Stimulated activated CD8-positive, alpha-beta memory T cell treated with anti-CD3 and anti-CD28 coated beads, Interleukin-7, amount 100 ng/mL, for 1 hour (primary cell): ENCODE results near the gene SYS1.

ENCODE experiments used
- DNase-seq, 2 donors: peaks; one replicate each; pipeline ENCODE4 v3.0.0-alpha.2; 2020; ENCODE audit warnings: low read depth in 2 of 2

Gene SYS1

DNA sequence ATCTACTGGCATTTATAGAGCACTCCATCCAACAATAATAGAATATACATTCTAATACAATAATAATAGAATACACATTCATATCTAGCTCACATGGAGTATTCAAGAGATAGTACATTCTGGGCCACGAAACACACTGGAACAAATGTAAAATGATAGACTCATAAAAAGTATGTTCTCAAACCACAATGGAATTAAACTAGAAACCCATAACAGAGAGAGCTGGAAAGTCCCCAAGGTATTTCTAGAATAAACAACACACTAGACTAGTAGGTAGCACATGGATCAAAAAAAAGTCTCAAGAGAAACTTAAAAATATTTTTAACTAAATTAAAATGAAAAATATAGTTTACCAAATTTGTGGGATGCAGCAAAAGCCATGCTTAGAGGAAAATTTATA lies 24.3 kb downstream of the SYS1 start:
- DNase-seq = no peak

DNA sequence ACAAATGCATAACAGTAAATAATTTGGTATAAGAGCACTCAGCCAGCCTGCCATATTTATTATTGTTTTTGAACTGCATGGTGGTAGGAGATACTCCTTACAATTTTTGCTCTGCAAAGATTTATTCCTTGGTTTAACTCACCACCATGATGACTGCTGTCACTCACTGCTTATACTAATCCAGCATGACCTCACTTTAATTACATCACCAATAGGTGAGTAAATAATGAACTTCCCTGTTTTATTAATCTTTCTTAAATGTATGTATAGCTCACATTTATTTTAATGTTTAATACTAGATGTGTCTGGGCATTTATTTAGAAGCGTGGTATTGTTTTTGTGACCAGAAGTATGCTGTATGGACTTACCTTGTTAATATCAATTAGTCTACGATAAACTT lies 28.0 kb downstream of the SYS1 start:
- no peak for DNase-seq

DNA sequence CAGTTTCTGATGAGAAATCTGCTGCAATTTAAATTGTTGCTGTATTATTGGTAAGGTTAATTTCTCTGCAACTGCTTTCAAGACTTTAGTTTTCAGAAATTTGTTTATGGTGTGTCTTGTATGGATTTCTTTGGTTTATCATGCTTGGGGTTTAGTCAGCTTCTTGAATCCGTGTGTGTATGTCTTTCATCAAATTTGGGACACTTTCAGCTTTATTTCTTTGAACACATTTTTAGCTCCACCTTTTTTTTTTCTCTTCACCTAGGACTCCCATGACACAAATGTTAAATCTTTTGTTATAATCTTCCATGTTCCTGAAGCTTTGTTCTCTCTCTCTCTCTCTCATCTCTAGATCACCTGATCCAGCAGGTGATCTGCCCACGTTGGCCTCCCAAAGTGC lies 28.6 kb downstream of the SYS1 start:
- DNase-seq = no peak

DNA sequence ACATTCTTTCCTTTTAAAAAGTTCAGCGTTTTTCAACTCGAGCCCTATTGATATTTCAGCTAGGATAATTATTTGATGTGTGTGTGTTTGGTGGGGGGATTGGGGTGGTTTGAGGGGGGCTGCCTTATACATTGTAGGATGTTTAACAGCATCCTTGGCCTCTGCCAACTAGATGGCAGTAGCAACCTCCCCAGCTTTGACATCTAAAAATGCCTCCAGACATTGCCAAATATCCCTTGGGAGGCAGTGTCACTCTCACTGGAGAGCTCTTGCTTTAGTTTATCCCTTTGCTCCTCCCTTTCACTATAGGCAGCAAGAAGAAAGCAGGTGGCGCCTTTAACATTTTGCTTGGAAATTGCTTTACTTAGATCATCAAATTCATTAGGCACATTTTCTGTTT lies 29.8 kb downstream of the SYS1 start:
- DNase-seq = no peak

DNA sequence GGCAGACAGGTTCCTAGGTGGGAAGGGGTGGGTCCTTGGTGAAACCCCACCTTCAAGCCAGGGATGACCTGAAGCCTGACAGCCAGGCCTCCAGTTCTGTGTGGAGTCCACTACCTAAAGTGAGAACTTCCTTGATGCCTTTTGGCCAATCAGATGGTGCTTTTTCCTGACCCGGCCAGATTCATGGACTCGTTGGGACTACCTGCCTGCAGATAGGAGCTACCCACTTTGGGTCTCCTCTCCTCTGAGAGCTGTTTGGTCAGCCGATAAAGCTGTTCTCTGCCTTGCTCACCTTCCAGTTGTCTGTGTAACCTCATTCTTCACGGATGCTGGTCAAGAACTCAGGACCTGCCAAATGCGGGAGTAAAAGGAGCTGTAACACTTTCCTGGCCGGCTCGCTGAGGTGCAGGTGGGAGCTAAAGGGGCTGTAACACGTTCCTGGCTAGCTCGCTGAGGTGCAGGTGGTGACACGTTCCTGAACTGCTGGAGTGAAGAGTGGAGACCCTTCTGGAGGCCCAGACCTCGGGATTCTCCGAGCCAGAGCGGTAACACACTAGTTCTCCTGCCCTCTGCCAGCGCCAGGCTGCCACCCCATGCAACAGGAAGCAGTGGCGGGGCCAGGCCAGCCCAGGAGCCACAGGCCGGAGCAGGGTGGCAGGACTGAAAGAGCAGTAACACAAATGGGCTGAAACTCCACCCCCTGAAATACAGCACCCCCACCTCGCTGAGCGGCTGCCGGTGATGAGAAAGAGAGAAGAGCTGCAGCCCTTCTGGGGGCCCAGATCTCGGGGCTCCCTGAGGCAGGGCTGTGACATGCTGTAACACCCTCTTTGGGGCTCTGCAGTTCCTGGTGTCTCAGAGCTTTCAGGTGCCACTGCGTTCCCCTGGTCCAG lies 31.5 kb downstream of the SYS1 start:
- no peak for DNase-seq

DNA sequence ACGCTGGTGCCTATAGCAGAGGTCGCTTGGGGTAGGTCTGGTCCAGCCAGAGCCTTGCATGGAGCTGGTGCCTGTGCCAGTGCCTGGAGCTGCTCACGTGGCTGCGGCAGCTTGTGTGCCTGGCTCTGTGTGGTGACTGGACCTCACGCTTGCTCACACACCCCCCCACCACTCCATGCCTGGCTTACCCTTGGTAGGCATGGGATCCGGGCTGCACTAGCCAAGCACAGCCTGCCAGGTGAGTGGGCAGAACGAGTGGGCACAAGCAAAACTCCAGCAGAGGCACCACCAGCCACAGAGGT lies 32.1 kb downstream of the SYS1 start:
- DNase-seq = no peak

DNA sequence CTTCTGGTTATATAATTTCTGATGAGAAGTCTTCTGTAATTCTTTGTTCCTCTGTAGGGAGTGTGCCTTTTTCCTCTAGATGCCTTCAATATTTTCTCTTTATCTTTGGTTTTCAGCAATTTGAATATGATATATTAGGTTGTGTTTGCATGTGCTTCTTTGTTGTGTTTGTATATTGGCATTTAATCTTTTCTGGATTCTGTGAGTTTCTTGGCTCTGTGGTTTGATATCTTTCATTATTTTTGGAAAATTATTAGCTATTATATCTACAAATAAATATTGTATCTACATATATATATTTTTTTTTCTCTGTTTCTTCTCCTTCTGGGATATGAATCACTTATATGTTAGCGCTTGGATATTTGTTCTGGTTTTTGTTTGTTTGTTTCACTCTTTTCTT lies 36.1 kb downstream of the SYS1 start:
- no peak for DNase-seq

DNA sequence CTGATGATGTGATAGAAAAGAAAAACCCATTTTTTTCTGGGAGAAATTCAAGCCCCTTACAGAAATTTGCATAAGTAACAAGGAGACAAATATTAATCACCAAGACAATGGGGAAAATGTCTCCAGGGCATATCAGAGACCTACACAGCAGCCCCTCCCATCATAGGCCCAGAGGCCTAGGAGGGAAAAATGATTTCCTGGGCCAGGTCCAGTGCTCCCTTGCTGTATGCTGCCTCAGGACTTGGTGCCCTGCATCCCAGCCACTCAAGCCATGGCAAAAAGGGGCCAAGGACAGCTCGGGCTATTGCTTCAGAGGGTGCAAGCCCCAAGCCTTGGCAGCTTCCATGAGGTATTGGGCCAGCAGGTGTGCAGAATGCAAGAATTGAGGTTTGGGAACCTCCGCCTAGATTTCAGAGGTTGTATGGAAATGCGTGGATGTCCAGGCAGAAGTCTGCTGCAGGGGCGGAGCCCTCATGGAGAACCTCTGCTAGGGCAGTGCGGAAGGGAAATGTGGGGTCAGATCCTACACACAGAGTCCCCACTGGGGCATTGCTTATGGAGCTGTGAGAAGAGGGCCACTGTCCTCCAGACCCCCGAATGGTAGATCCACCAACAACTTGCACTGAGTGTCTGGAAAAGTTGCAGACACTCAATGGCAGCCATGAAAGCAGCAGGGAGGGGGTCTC lies 37.5 kb downstream of the SYS1 start:
- no peak for DNase-seq

DNA sequence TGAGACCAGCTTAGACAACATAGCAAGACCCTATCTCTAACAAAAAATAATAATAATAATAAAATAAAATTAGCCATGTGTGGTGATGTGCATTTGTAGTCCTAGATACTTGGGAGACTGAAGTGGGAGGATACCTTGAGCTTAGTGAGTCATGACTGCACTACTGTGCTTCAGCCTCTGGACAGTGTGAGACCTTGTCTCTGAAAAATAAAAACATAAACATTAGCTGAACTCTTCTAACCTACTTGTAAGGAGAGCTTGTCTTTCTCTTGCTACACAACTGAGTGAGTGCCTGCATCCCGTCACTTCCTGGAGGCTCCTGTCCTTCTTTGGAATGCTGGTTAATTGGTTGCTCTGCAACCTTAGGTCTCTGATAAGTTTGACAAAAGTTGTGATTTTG lies 40.0 kb downstream of the SYS1 start:
- no peak for DNase-seq

DNA sequence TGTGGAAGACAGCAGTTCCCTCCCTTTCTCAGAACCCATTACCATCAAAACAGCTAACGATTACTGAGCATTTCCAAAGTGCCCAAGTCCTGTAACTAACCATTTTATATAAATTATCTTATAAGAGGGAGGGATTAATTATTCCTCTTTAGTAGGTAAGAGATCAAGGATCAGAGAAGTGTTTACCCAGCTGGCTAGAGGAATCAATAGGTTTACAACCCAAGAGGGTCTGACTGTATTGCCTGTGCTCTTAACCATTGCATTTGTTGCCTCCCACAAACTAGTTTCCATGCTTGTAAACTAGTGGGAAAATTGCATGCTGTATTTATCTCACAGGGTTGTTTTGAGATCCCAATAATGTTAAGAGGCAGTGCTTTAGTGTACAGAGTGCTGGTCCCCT lies 41.5 kb downstream of the SYS1 start:
- DNase-seq = no peak

DNA sequence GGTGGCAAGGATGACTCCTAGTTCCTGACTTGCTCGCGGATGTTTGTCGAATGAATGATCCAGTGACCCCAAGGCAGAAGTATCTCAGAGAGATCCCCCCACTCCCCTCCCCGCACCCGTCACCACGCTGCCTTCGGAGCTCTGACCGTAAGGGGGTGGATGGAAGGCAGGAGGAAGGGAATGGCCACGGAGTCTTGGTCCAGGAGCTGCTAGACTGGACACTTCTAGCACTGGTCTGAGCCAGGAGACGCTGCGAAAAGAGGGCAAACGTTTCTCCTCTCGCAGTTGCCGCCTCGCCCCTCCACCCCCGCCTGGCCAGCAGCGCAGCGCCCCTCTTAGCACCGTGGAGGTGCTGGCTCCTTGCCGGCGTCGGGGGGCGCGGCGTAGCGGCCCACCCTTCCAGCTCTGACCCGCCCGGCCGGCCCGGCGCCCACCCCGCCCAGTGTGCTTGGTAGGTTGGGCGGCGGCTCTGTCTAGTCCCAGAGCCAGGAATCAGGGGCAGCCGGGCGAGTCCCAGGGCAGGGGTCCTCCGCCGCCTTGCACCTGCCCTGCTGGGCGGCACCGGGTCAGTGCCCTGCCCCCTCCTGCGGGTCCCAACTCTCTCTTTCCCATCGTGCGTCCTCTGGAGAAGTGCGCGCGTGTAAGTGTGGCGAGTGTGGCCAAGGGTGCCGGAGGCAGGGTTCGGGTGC lies 42.8 kb downstream of the SYS1 start:
- no peak for DNase-seq

DNA sequence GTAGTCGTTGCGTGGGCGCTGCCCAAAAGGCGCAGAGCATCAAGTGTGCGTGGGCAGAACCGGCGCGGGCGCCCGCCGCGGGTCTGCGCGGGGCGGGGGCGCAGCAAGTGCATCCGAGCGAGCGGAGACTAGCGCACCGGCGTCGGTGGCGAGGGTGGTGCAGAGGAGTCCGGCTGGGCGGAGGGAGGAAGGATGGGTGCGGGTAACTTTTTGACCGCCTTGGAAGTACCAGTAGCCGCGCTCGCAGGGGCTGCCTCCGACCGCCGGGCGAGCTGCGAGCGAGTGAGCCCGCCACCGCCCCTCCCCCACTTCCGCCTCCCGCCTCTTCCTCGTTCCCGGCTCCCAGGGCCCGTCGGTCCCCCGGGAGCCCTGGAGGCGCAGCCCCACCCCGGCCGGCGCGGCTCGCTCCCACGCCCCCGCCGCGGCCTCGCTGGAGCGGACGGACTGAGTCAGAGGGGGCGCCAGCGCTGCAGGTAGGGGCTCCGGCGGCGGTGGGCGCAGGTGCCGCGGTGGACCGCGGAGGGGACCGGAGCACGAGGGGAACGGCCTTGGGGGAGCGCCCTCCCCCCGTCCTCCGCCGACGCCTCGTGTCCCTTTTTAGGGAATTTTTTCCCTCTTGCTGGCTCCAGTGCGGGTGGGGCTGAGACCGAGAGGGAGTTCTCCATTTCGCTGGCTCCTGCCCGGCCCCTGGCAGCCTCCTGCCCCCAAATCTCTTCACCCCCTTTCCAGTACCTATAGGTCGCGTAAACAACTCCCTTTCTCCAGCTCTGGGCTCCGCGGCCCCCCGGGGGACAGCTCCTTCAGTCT lies 43.5 kb downstream of the SYS1 start:
- peak in 1 of 2 donors; percentile 13 for DNase-seq

DNA sequence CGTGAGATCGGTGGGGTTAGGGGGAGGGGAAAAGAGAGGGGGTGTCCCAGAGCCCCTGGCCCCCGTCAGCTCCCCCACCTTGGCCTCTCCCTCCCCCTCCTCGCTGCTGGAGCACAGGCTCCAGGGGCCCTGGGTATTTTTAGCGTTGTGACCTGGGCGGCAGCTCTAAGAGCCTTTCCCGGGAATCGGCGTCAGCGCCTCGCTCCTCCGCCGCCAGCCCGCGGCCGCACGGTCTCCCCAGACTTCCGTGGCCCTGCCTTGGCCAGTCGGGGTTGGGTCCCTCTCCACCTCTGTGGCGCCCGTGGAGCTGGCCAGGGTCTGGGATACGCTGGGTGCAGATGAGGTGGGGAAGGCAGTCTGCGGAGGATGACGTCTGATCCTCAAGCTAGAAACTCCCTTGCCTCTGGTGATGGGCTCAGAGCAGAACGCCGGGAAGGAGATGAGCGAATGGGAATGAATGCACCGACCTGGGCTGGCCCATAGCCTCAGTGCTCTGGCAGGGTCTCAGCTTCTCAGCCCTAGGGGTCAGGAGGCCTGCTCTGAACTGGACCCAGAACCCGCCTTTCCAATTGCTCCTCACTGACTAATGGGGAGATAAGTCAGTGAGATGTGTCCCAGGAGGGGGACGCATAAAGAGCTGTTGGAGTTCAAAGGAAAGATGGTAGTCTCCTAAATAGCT lies 44.2 kb downstream of the SYS1 start:
- no peak for DNase-seq

DNA sequence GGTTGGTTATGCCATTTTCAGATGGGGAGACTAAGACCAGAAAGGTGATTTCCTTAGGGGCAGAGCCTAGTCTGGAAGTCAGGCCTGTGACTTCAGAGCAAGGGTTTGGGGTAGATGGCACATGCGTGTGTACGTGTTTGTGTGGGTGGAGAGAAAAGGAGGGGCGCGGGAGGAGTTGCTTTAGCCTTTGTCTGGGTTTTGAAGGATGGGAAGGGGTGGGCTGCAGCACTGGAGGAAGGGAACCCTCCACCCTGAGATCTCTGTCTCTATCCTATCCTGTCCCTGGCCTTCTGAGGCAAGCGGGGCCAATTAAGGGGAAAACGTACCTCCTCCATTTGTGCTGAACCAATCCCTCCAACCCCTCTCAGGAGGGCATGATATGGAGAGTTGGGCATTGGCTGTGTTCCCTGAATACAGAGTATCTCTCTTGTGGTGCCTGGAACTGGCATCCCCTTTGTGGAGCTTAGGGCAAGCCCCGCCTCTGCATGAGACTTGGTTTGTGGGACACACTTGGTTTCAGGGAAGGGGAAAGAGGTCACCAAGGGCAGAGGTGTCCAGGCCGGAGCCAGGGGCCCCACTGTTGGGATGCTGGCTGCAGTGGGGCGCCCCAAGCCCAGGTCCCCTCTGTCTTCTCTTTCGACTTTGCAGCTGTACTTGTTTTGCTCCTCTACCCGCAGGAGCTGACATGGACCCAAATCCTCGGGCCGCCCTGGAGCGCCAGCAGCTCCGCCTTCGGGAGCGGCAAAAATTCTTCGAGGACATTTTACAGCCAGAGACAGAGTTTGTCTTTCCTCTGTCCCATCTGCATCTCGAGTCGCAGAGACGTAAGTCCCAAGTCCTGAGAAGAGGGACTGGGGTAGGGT lies 45.1 kb downstream of the SYS1 start, which contains the start of gene DBNDD2:
Gene DBNDD2 (plus strand): TSS at position 507 of the 863 bp plus-strand sequence. CDS start 179 bp downstream, at position 686.
- no peak for DNase-seq

DNA sequence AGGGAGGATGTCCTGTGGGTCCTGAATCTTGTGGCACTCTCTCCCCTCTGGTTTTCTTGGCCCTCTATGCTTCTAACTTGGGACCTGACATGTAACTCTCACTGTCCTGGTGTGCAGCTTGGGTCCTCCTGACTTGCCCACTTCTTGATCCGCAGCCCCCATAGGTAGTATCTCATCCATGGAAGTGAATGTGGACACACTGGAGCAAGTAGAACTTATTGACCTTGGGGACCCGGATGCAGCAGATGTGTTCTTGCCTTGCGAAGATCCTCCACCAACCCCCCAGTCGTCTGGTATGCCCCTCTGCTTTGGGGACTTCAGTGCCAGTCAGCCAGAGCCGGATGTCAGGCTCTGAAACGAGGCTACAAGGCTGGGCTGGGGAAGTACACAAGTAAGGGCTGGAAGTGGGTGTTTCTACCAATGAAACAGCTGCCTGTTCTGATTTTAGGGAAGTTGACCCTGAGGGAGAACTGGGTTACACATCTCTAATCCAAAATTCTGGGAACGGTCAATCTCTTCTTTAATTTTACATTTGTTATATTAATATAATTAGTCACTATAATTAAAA lies 45.8 kb downstream of the SYS1 start:
- DNase-seq = no peak

DNA sequence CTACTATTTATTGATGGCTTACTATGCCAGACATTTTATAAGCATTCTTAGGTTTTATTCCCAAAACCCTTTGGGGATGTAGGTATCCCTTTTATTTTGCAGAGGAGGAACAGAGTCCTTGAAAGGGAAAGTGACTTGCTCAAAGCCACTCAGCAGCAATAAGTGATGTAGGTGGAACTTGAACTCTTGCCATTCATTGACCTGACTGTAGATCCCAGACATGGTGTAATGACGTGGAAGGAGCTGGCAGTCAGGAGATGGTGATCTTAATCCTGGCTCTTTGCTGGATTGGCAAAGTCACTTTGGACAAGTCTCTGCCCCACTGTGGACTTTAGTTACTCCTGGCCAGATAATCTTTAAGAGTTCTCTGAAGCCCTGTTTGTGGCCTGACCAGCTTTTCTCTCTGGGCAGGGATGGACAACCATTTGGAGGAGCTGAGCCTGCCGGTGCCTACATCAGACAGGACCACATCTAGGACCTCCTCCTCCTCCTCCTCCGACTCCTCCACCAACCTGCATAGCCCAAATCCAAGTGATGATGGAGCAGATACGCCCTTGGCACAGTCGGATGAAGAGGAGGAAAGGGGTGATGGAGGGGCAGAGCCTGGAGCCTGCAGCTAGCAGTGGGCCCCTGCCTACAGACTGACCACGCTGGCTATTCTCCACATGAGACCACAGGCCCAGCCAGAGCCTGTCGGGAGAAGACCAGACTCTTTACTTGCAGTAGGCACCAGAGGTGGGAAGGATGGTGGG lies 46.7 kb downstream of the SYS1 start:
- no peak for DNase-seq

DNA sequence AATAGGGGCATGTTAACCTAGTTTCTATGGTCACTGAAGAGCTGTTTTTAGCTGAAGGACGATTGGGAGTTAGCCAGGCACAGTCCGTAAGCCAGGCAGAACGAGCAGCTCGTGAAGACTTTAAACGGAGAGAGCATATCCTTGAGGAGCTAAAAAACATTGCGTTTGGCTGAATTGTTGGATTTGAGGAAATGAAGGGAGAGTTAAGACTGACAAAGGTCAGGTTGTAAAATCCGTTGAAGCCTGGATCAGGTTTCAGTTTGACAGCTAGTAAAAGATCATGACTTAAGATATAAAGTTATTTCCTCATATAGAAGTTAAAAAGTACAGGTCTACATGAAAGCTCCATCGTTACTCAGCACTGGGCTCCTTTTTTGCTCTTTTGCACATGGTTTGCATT lies 47.9 kb downstream of the SYS1 start:
- no peak for DNase-seq

DNA sequence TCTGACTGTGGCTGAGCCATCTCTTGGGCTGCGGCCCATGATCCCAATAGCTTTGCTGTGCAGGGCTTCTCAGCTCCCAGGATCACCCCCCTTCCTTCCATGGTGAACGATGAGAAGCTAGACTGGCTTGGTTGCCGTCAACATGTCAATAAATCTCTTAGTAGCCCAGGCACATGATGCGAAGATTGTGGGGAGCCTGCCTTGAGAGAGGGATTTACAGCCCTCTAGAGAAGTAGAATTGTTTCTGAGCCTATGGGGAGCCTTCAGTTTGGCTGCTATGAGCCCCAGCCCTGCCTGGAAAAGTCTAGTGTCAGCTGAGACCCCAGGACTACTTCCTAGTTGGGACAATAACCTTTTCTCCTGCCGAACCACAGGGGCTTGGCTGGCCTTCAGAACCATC lies 49.7 kb downstream of the SYS1 start:
- no peak for DNase-seq

DNA sequence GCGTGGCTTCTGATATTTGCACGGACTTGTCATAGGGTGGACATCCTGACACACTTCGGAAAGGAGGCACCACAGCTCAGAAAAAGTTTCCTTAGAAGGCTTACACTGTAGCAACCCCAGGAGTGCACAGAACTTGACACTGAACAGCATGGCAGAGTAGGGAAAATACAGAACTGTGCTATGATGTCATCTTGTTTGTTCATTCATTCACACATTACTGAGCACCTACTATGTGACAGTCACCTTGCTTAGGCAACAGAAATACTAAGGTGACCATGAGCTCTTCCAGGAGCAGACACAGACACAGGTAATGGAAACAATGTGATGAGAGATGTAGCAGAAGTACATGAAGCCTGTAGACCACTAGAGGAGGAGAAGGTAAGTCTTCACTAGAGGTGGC lies 50.5 kb downstream of the SYS1 start:
- no peak for DNase-seq
